PC-9 (cell line): ENCODE measurements around the gene SMTNL2.

Experiments used
- CTCF ChIP-seq: fragments of 200-600 bp; sonication (generic); conservative IDR thresholded peaks from 2 replicates; pipeline ENCODE4 v1.6.1; 2017; ENCODE audit warnings: mixed run types, antibody characterized with exemption, mild to moderate bottlenecking, moderate library complexity
- EZH2 ChIP-seq: fragments of 200-600 bp; sonication (generic); IDR thresholded peaks from 2 replicates; pipeline ENCODE4 v1.8.0; 2017; ENCODE audit warnings: antibody characterized with exemption, low read depth

DNA sequence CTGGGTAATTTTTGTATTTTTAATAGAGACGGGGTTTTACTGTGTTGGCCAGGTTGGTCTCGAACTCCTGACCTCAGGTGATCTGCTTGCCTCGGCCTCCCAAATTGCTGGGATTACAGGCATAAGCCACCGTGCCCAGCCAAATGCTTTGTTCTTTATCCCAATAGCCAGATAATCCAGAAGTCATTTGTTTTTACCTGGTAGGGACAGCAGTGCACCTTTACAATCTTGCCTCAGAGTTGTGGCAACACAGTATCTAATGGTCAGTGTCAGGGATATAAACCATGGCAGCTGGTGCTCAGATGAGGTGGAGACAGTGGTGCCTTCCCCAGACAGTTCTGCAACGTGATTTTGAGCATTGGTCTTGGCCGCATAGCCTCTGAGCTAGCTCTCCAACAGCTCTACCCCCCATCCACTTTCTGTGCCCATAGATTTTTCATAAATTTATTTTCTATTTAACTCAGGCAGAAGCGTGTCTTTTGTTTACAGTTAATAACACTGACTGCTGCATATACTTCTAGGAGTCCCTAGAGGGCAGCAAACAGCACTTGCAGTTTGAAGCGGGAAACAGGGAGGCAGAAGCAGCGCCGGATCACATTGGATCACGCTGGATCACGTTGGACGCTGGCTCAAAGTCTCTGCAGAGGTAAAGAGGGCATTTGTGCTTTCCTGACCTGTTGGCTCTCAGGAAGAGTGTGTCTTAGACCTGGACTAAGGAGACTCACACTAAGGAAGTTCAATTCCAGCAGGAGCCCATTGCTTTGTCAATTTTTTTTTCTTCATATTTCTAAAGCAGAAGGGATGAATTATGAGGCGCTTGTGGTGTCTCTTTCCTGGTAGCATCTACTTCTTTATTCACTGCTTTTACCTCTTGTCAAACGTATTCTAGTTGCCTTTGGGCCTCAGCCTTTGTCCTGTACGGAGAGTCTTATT lies 18.9 kb upstream of the SMTNL2 start:
- peak; percentile 94 for TF ChIP-seq CTCF
- no peak for TF ChIP-seq EZH2
